Measurements from ENCODE around the gene NLGN1. TPM values are rescaled to one million over a fixed set of nuclear protein-coding genes. Genes with fewer than 3 reads are reported as not detected.

The NLGN1 gene
- total and polyA plus RNA-seq, 2 experiments from 2014 or later = 14.3 to 20.1 TPM

- Histone ChIP-seq H4K20me1 (ENCODE audit: insufficient read depth) (no peaks in the 10 kb centered on the region), H3K4me1 (ENCODE audit: insufficient read depth) (no peaks in the 10 kb centered on the region), H3K4me2 (ENCODE audit: unreplicated experiment) (no peak overlapping the region), H3K36me3 (ENCODE audit: low read depth) (no peaks in the 10 kb centered on the region), H3K27me3 (replicated peaks; ENCODE audit: insufficient read depth) (no peaks in the 10 kb centered on the region), H3K27ac (no peak overlapping the region), H3K4me3 (no peak overlapping the region), H3K9ac (no peak overlapping the region), H3K9me3 (ENCODE audit: low read depth) (no peaks in the 10 kb centered on the region), H3K79me2 (ENCODE audit: insufficient read depth) (no peaks in the 10 kb centered on the region), H3F3A (ENCODE audit: insufficient read depth) (no peaks in the 10 kb centered on the region), H2AFZ (no peak overlapping the region), H3K9me2 (ENCODE audit: insufficient read depth) (no peaks in the 10 kb centered on the region)
- in situ Hi-C loops (cut with MboI) = no loop called here
- no peak for TF ChIP-seq EZH2 (IDR thresholded peaks at IDR 0.05; ENCODE audit: insufficient read depth, poor library complexity, severe bottlenecking)
- TF ChIP-seq EZH2phosphoT487 (IDR thresholded peaks at IDR 0.05; ENCODE audit: insufficient read depth, low read depth) = no peak
- WGBS, 2 experiments (ENCODE audit: low coverage in 1 of 2, low lambda C conversion rate in 2 of 2, missing lambda C conversion rate in 2 of 2) = 93% methylated on average over 4 of the region's 4 CpGs
- no peak for DNase-seq
Measured at GRCh38 chr3:174023421-174023820, 625.9 kb downstream of the NLGN1 start.

- Histone ChIP-seq H3K4me3 (no peak overlapping the region), H3K27me3 (replicated peaks; ENCODE audit: insufficient read depth) (no peaks in the 10 kb centered on the region), H3K9me2 (ENCODE audit: insufficient read depth) (no peaks in the 10 kb centered on the region), H3K36me3 (ENCODE audit: low read depth) (no peaks in the 10 kb centered on the region), H3K27ac (no peak overlapping the region), H2AFZ (no peak overlapping the region), H3K79me2 (ENCODE audit: insufficient read depth) (no peaks in the 10 kb centered on the region), H4K20me1 (ENCODE audit: insufficient read depth) (no peaks in the 10 kb centered on the region), H3K4me2 (ENCODE audit: unreplicated experiment) (no peak overlapping the region), H3K4me1 (ENCODE audit: insufficient read depth) (no peaks in the 10 kb centered on the region), H3K9me3 (ENCODE audit: low read depth) (no peaks in the 10 kb centered on the region), H3K9ac (no peak overlapping the region), H3F3A (ENCODE audit: insufficient read depth) (no peaks in the 10 kb centered on the region)
- no peak for DNase-seq
- whole genome bisulfite sequencing, 2 experiments (ENCODE audit: low coverage in 1 of 2, low lambda C conversion rate in 2 of 2, missing lambda C conversion rate in 2 of 2) = 72 to 88% methylated on average over 2 of the region's 2 CpGs
- in situ Hi-C loops (cut with MboI) = no loop called here
- no peak for TF ChIP-seq EZH2phosphoT487 (IDR thresholded peaks at IDR 0.05; ENCODE audit: insufficient read depth, low read depth)
- TF ChIP-seq EZH2 (IDR thresholded peaks at IDR 0.05; ENCODE audit: insufficient read depth, poor library complexity, severe bottlenecking) = no peak
Measured at GRCh38 chr3:174028673-174029072, 631.1 kb downstream of the NLGN1 start.

GRCh38 chr3:174035328-174035886, 637.9 kb downstream of the NLGN1 start:
- H3K4me3 ChIP-seq = no peak overlapping the region
- H3K9me3 ChIP-seq (ENCODE audit: low read depth) = no peaks in the 10 kb centered on the region
- DNase-seq = peak; percentile 3
- no peaks in the 10 kb centered on the region for H3K79me2 ChIP-seq (ENCODE audit: insufficient read depth)
- H3K4me1 ChIP-seq (ENCODE audit: insufficient read depth) = no peaks in the 10 kb centered on the region
- TF ChIP-seq EZH2phosphoT487 (IDR thresholded peaks at IDR 0.05; ENCODE audit: insufficient read depth, low read depth) (no peak), EZH2 (IDR thresholded peaks at IDR 0.05; ENCODE audit: insufficient read depth, poor library complexity, severe bottlenecking) (no peak)
- H3K9ac ChIP-seq = no peak overlapping the region
- H4K20me1 ChIP-seq (ENCODE audit: insufficient read depth) = no peaks in the 10 kb centered on the region
- no peaks in the 10 kb centered on the region for H3F3A ChIP-seq (ENCODE audit: insufficient read depth)
- in situ Hi-C loops (cut with MboI) = no loop called here
- no peak overlapping the region for H3K4me2 ChIP-seq (ENCODE audit: unreplicated experiment)
- H3K27ac ChIP-seq = no peak overlapping the region
- H3K9me2 ChIP-seq (ENCODE audit: insufficient read depth) = no peaks in the 10 kb centered on the region
- WGBS, 2 experiments (ENCODE audit: low coverage in 1 of 2, low lambda C conversion rate in 2 of 2, missing lambda C conversion rate in 2 of 2) = 37 to 41% methylated on average over 4 of the region's 4 CpGs
- no peak overlapping the region for H2AFZ ChIP-seq
- H3K27me3 ChIP-seq (replicated peaks; ENCODE audit: insufficient read depth) = no peaks in the 10 kb centered on the region
- no peaks in the 10 kb centered on the region for H3K36me3 ChIP-seq (ENCODE audit: low read depth)

GRCh38 chr3:174046311-174046710, 648.8 kb downstream of the NLGN1 start:
- H3K27ac ChIP-seq = no peak overlapping the region
- H3K27me3 ChIP-seq (replicated peaks; ENCODE audit: insufficient read depth) = no peaks in the 10 kb centered on the region
- no peak for TF ChIP-seq EZH2phosphoT487 (IDR thresholded peaks at IDR 0.05; ENCODE audit: insufficient read depth, low read depth)
- no peak for TF ChIP-seq EZH2 (IDR thresholded peaks at IDR 0.05; ENCODE audit: insufficient read depth, poor library complexity, severe bottlenecking)
- in situ Hi-C loops (cut with MboI) = no loop called here
- no peaks in the 10 kb centered on the region for H3K79me2 ChIP-seq (ENCODE audit: insufficient read depth)
- H3K4me2 ChIP-seq (ENCODE audit: unreplicated experiment) = no peak overlapping the region
- H4K20me1 ChIP-seq (ENCODE audit: insufficient read depth) = no peaks in the 10 kb centered on the region
- no peak overlapping the region for H2AFZ ChIP-seq
- DNase-seq = no peak
- no peaks in the 10 kb centered on the region for H3K9me3 ChIP-seq (ENCODE audit: low read depth)
- H3F3A ChIP-seq (ENCODE audit: insufficient read depth) = no peaks in the 10 kb centered on the region
- no peak overlapping the region for H3K4me3 ChIP-seq
- H3K4me1 ChIP-seq (ENCODE audit: insufficient read depth) = no peaks in the 10 kb centered on the region
- no peaks in the 10 kb centered on the region for H3K36me3 ChIP-seq (ENCODE audit: low read depth)
- H3K9ac ChIP-seq = no peak overlapping the region
- no peaks in the 10 kb centered on the region for H3K9me2 ChIP-seq (ENCODE audit: insufficient read depth)

- Histone ChIP-seq H4K20me1 (ENCODE audit: insufficient read depth) (no peaks in the 10 kb centered on the region), H3K4me3 (no peak overlapping the region), H3K79me2 (ENCODE audit: insufficient read depth) (no peaks in the 10 kb centered on the region), H3K27ac (no peak overlapping the region), H3K27me3 (replicated peaks; ENCODE audit: insufficient read depth) (no peaks in the 10 kb centered on the region), H3K36me3 (ENCODE audit: low read depth) (no peaks in the 10 kb centered on the region), H3K9me2 (ENCODE audit: insufficient read depth) (no peaks in the 10 kb centered on the region), H2AFZ (no peak overlapping the region), H3K9ac (no peak overlapping the region), H3K9me3 (ENCODE audit: low read depth) (no peaks in the 10 kb centered on the region), H3F3A (ENCODE audit: insufficient read depth) (no peaks in the 10 kb centered on the region), H3K4me2 (ENCODE audit: unreplicated experiment) (no peak overlapping the region), H3K4me1 (ENCODE audit: insufficient read depth) (no peaks in the 10 kb centered on the region)
- 73 to 78% methylated on average over 3 of the region's 3 CpGs for WGBS, 2 experiments (ENCODE audit: low coverage in 1 of 2, low lambda C conversion rate in 2 of 2, missing lambda C conversion rate in 2 of 2)
- TF ChIP-seq EZH2phosphoT487 (IDR thresholded peaks at IDR 0.05; ENCODE audit: insufficient read depth, low read depth) = no peak
- TF ChIP-seq EZH2 (IDR thresholded peaks at IDR 0.05; ENCODE audit: insufficient read depth, poor library complexity, severe bottlenecking) = no peak
- no peak for DNase-seq
- in situ Hi-C loops (cut with MboI) = no loop called here
Measured at GRCh38 chr3:174049472-174049871, 651.9 kb downstream of the NLGN1 start.

Data from GM23248 (cell line).